Esophagus muscularis mucosa (tissue), 4 donors: ENCODE measurements around the gene GRID2.

Experiments used
- EP300 ChIP-seq: sonication (generic); formaldehyde crosslinking; IDR thresholded peaks from one replicate; pipeline ENCODE4 v1.6.1; 2017; ENCODE audit warnings: antibody characterized with exemption
- POLR2A ChIP-seq: fragments of 450-650 bp; IDR thresholded peaks from one replicate; pipeline ENCODE4 v1.6.1; 2017; ENCODE audit warnings: antibody characterized with exemption, moderate library complexity, mild to moderate bottlenecking, low read depth
- TF ChIP-seq, protein P1 (sequence below), 3 experiments: fragments of 200-600 bp in 2 of 3; fragments of 450-650 bp in 1 of 3; sonication (generic) in 2 of 3; IDR thresholded peaks; one replicate each; pipeline ENCODE4 v1.5.1; 2017 to 2019; ENCODE audit warnings: antibody characterized with exemption in 3 of 3, mild to moderate bottlenecking in 2 of 3, moderate library complexity in 1 of 3

DNA sequence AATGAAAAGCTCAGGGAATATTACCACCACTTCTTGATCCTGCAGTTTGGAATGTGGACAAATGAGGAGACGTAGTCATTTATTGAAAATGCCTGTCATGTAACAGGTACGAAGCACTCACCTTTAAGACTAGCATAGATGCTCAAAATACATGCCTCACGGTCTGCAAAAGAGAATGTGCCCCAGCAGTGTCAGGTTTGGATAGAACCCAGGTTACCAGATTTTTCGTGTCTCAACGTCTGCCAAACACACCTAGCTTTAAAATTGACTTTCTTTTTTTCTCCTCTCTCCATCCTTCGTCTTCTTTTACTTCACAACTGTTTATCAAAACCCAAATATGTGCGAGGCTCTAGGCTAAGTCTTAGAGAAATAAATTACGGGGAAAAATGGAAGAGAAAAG lies 918.0 kb downstream of the GRID2 start:
- TF ChIP-seq, protein P1, sequence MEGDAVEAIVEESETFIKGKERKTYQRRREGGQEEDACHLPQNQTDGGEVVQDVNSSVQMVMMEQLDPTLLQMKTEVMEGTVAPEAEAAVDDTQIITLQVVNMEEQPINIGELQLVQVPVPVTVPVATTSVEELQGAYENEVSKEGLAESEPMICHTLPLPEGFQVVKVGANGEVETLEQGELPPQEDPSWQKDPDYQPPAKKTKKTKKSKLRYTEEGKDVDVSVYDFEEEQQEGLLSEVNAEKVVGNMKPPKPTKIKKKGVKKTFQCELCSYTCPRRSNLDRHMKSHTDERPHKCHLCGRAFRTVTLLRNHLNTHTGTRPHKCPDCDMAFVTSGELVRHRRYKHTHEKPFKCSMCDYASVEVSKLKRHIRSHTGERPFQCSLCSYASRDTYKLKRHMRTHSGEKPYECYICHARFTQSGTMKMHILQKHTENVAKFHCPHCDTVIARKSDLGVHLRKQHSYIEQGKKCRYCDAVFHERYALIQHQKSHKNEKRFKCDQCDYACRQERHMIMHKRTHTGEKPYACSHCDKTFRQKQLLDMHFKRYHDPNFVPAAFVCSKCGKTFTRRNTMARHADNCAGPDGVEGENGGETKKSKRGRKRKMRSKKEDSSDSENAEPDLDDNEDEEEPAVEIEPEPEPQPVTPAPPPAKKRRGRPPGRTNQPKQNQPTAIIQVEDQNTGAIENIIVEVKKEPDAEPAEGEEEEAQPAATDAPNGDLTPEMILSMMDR (IDR thresholded peaks at IDR 0.05), result no peak
- no peak for TF ChIP-seq POLR2A
- no peak for TF ChIP-seq EP300
